ENCODE results near the gene PREB. TPM values are rescaled to one million over a fixed set of nuclear protein-coding genes. Genes with fewer than 3 reads are reported as not detected.
A peak's percentile ranks its signal among the peaks of the same experiment; 100 is the strongest.

The PREB gene
- total and polyA plus RNA-seq, 2 of the 13 experiments (the other 11 are each of a cell fraction or from before 2014, with no cell fraction given): 112 to 192 TPM

DNA sequence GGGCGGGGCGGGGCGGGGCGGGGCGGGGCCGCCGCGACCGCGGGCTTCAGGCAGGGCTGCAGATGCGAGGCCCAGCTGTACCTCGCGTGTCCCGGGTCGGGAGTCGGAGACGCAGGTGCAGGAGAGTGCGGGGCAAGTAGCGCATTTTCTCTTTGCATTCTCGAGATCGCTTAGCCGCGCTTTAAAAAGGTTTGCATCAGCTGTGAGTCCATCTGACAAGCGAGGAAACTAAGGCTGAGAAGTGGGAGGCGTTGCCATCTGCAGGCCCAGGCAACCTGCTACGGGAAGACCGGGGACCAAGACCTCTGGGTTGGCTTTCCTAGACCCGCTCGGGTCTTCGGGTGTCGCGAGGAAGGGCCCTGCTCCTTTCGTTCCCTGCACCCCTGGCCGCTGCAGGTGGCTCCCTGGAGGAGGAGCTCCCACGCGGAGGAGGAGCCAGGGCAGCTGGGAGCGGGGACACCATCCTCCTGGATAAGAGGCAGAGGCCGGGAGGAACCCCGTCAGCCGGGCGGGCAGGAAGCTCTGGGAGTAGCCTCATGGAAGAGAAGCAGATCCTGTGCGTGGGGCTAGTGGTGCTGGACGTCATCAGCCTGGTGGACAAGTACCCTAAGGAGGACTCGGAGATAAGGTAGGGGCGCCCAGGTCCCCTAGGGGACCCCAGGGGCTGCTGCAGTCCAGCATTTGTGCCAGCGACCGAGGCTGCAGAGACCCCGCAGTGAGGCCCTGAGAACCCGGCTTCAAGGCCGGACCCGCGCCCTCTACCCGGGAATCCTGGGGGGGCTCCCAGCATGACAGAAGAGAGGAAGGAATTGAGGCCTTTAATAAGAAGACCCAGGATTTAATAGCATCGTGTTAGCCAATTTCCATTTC lies 47.5 kb downstream of the PREB start, which contains the start of gene KHK (continued):
- TF ChIP-seq, protein P1, sequence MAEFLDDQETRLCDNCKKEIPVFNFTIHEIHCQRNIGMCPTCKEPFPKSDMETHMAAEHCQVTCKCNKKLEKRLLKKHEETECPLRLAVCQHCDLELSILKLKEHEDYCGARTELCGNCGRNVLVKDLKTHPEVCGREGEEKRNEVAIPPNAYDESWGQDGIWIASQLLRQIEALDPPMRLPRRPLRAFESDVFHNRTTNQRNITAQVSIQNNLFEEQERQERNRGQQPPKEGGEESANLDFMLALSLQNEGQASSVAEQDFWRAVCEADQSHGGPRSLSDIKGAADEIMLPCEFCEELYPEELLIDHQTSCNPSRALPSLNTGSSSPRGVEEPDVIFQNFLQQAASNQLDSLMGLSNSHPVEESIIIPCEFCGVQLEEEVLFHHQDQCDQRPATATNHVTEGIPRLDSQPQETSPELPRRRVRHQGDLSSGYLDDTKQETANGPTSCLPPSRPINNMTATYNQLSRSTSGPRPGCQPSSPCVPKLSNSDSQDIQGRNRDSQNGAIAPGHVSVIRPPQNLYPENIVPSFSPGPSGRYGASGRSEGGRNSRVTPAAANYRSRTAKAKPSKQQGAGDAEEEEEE (CRISPR knock-in tag; IDR thresholded peaks at IDR 0.05; ENCODE audit: borderline replicate concordance): no peak
- TF ChIP-seq RBM39 (IDR thresholded peaks at IDR 0.05; ENCODE audit: low read depth, low read length, poor library complexity, severe bottlenecking) (peak; percentile 11), ZNF629 (CRISPR knock-in tag; conservative IDR thresholded peaks at IDR 0.05) (no peak; the same call in 1 of the 2 replicates), ZNF205 (CRISPR knock-in tag; IDR thresholded peaks at IDR 0.05) (no peak; the same call in 1 of the 2 replicates), RFX1 (IDR thresholded peaks at IDR 0.05) (no peak), SKI (IDR thresholded peaks at IDR 0.05; ENCODE audit: partially characterized antibody) (no peak), ZNF839 (CRISPR knock-in tag; IDR thresholded peaks at IDR 0.05; ENCODE audit: borderline replicate concordance) (0 out of 2 replicates have a peak, but pooled peaks have one; percentile 27), JUN (CRISPR knock-in tag; IDR thresholded peaks at IDR 0.05) (no peak), SPEN (CRISPR knock-in tag; IDR thresholded peaks at IDR 0.05; ENCODE audit: low read depth) (no peak), FOXP1 (IDR thresholded peaks at IDR 0.05) (no peak), FOXP1 (CRISPR knock-in tag; IDR thresholded peaks at IDR 0.05) (no peak), SOX6 (IDR thresholded peaks at IDR 0.05) (no peak), SOX6 (CRISPR knock-in tag; IDR thresholded peaks at IDR 0.05) (peak; percentile 49), SIX4 (CRISPR knock-in tag; IDR thresholded peaks at IDR 0.05) (0 out of 2 replicates have a peak, but pooled peaks have one; percentile 7), AHR (CRISPR knock-in tag; IDR thresholded peaks at IDR 0.05) (peak; percentile 62), IKZF1 (IDR thresholded peaks at IDR 0.05) (no peak), YEATS2 (CRISPR knock-in tag; IDR thresholded peaks at IDR 0.05; ENCODE audit: borderline replicate concordance) (no peak)
- TF ChIP-seq, protein P2, sequence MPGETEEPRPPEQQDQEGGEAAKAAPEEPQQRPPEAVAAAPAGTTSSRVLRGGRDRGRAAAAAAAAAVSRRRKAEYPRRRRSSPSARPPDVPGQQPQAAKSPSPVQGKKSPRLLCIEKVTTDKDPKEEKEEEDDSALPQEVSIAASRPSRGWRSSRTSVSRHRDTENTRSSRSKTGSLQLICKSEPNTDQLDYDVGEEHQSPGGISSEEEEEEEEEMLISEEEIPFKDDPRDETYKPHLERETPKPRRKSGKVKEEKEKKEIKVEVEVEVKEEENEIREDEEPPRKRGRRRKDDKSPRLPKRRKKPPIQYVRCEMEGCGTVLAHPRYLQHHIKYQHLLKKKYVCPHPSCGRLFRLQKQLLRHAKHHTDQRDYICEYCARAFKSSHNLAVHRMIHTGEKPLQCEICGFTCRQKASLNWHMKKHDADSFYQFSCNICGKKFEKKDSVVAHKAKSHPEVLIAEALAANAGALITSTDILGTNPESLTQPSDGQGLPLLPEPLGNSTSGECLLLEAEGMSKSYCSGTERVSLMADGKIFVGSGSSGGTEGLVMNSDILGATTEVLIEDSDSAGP (CRISPR knock-in tag; IDR thresholded peaks at IDR 0.05; ENCODE audit: borderline replicate concordance): peak; percentile 73; the same call in 1 of the 2 replicates
- TF ChIP-seq, protein P3, sequence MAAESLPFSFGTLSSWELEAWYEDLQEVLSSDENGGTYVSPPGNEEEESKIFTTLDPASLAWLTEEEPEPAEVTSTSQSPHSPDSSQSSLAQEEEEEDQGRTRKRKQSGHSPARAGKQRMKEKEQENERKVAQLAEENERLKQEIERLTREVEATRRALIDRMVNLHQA (CRISPR knock-in tag; IDR thresholded peaks at IDR 0.05): no peak
- TF ChIP-seq, protein P4, sequence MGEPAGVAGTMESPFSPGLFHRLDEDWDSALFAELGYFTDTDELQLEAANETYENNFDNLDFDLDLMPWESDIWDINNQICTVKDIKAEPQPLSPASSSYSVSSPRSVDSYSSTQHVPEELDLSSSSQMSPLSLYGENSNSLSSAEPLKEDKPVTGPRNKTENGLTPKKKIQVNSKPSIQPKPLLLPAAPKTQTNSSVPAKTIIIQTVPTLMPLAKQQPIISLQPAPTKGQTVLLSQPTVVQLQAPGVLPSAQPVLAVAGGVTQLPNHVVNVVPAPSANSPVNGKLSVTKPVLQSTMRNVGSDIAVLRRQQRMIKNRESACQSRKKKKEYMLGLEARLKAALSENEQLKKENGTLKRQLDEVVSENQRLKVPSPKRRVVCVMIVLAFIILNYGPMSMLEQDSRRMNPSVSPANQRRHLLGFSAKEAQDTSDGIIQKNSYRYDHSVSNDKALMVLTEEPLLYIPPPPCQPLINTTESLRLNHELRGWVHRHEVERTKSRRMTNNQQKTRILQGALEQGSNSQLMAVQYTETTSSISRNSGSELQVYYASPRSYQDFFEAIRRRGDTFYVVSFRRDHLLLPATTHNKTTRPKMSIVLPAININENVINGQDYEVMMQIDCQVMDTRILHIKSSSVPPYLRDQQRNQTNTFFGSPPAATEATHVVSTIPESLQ (CRISPR knock-in tag; conservative IDR thresholded peaks at IDR 0.05): 0 out of 2 replicates have a peak, but pooled peaks have one; percentile 17
- TF ChIP-seq, protein P5, sequence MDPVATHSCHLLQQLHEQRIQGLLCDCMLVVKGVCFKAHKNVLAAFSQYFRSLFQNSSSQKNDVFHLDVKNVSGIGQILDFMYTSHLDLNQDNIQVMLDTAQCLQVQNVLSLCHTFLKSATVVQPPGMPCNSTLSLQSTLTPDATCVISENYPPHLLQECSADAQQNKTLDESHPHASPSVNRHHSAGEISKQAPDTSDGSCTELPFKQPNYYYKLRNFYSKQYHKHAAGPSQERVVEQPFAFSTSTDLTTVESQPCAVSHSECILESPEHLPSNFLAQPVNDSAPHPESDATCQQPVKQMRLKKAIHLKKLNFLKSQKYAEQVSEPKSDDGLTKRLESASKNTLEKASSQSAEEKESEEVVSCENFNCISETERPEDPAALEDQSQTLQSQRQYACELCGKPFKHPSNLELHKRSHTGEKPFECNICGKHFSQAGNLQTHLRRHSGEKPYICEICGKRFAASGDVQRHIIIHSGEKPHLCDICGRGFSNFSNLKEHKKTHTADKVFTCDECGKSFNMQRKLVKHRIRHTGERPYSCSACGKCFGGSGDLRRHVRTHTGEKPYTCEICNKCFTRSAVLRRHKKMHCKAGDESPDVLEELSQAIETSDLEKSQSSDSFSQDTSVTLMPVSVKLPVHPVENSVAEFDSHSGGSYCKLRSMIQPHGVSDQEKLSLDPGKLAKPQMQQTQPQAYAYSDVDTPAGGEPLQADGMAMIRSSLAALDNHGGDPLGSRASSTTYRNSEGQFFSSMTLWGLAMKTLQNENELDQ (CRISPR knock-in tag; IDR thresholded peaks at IDR 0.05; ENCODE audit: borderline replicate concordance): no peak; the same call in 1 of the 2 replicates
- TF ChIP-seq, protein P6, sequence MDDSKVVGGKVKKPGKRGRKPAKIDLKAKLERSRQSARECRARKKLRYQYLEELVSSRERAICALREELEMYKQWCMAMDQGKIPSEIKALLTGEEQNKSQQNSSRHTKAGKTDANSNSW (CRISPR knock-in tag; IDR thresholded peaks at IDR 0.05; ENCODE audit: borderline replicate concordance): no peak

All from HepG2 (cell line).